Ishikawa (cell line): ENCODE measurements around the gene IGF2BP3.

Experiments
- CEBPB ChIP-seq: IDR thresholded peaks from 2 replicates; pipeline ENCODE4 v1.6.1; 2012
- CREB1 ChIP-seq: IDR thresholded peaks from 2 replicates; pipeline ENCODE4 v1.6.1; 2012; ENCODE audit warnings: low read depth
- EGR1 ChIP-seq: IDR thresholded peaks from 2 replicates; pipeline ENCODE4 v1.6.1; 2012
- EP300 ChIP-seq: IDR thresholded peaks from 2 replicates; pipeline ENCODE4 v1.6.1; 2012; ENCODE audit warnings: borderline replicate concordance
- FOXM1 ChIP-seq: IDR thresholded peaks from 2 replicates; pipeline ENCODE4 v1.6.1; 2012; ENCODE audit warnings: low read depth, borderline replicate concordance
- MAX ChIP-seq: IDR thresholded peaks from 2 replicates; pipeline ENCODE4 v1.6.1; 2012
- NFIC ChIP-seq: IDR thresholded peaks from 2 replicates; pipeline ENCODE4 v1.6.1; 2012
- RAD21 ChIP-seq: IDR thresholded peaks from 2 replicates; pipeline ENCODE4 v1.6.1; 2012; ENCODE audit warnings: low read depth
- REST ChIP-seq: IDR thresholded peaks from 2 replicates; pipeline ENCODE4 v1.6.1; 2012; ENCODE audit warnings: low read depth, mild to moderate bottlenecking
- TAF1 ChIP-seq: IDR thresholded peaks from 2 replicates; pipeline ENCODE4 v1.6.1; 2012; ENCODE audit warnings: low read depth, mild to moderate bottlenecking
- TCF12 ChIP-seq: IDR thresholded peaks from 2 replicates; pipeline ENCODE4 v1.6.1; 2012; ENCODE audit warnings: low read depth
- TEAD4 ChIP-seq: IDR thresholded peaks from 2 replicates; pipeline ENCODE4 v1.6.1; 2012
- USF1 ChIP-seq: IDR thresholded peaks from 2 replicates; pipeline ENCODE4 v1.6.1; 2012
- YY1 ChIP-seq: IDR thresholded peaks from 2 replicates; pipeline ENCODE4 v1.6.1; 2012; ENCODE audit warnings: low read depth
- ZBTB7A ChIP-seq: IDR thresholded peaks from 2 replicates; pipeline ENCODE4 v1.6.1; 2012; ENCODE audit warnings: low read depth

Gene IGF2BP3

GRCh38 chr7:23356726-23357125 lies 113.6 kb downstream of the IGF2BP3 start:
- TF ChIP-seq FOXM1 (no peak), NFIC (no peak), EP300 (no peak), REST (no peak), YY1 (no peak), CEBPB (no peak), USF1 (no peak), TCF12 (no peak), TEAD4 (no peak), EGR1 (no peak), MAX (no peak)

- TF ChIP-seq TAF1 (no peak), ZBTB7A (no peak), USF1 (no peak), TEAD4 (no peak)
These were observed 114.1 kb downstream of the IGF2BP3 start for GRCh38 chr7:23356168-23356567.

GRCh38 chr7:23353172-23353571 lies 117.1 kb downstream of the IGF2BP3 start:
- TF ChIP-seq REST (no peak), CEBPB (no peak; the same call in 1 of the 2 replicates), NFIC (peak; percentile 90), EGR1 (no peak), MAX (peak; percentile 73), ZBTB7A (no peak), TAF1 (no peak), EP300 (peak; percentile 87), YY1 (peak; percentile 58; the same call in 1 of the 2 replicates), RAD21 (peak; percentile 15; the same call in 1 of the 2 replicates), TCF12 (peak; percentile 84), USF1 (0 out of 2 replicates have a peak, but pooled peaks have one; percentile 22), TEAD4 (peak; percentile 63), FOXM1 (peak; percentile 48; the same call in 1 of the 2 replicates), CREB1 (no peak)

GRCh38 chr7:23350466-23350865 lies 119.8 kb downstream of the IGF2BP3 start:
- TF ChIP-seq FOXM1 (no peak), TEAD4 (no peak), TAF1 (no peak), USF1 (no peak)

- 0 out of 2 replicates have a peak, but pooled peaks have one; percentile 48 for TF ChIP-seq TCF12
- TF ChIP-seq RAD21 = no peak
- TF ChIP-seq FOXM1 = peak; percentile 55; the same call in 1 of the 2 replicates
- TF ChIP-seq CEBPB = no peak
- TF ChIP-seq EP300 = peak; percentile 57; the same call in 1 of the 2 replicates
- TF ChIP-seq TAF1 = no peak
These were observed 120.7 kb downstream of the IGF2BP3 start for GRCh38 chr7:23349484-23350157.
